RWPE1 (cell line): Measurements from ENCODE around the gene AMMECR1L.
"Not testable (repeated sequence)": the region's sequence is repeated elsewhere in the genome, so short reads cannot be mapped to it uniquely, and the experiment has no call there.

ENCODE experiments used
- CTCF ChIA-PET: fragments of 350-600 bp; sonication (Branson Sonifier 250); formaldehyde crosslinking; extraction: SDS; loops from one replicate; lab custom pipeline; 2021; lab: Yijun Ruan, JAX
- POLR2A ChIA-PET: fragments of 400-600 bp; formaldehyde crosslinking; extraction: SDS; loops from one replicate; lab custom pipeline; 2020; ENCODE audit warnings: antibody characterized with exemption; ENCODE audit not compliant: low non-redundant PET; lab: Yijun Ruan, JAX
- DNase-seq: peaks from one replicate; pipeline ENCODE4 v3.0.0; 2012; ENCODE audit warnings: low spot score
- H3K27ac ChIP-seq: fragments of 450-650 bp; 2 replicates; pipeline ENCODE4 v1.5.1; 2017
- TF ChIP-seq, protein P1 (sequence below): fragments of 450-650 bp; conservative IDR thresholded peaks from 2 replicates; pipeline ENCODE4 v1.5.1; 2017; ENCODE audit warnings: low read depth, mild to moderate bottlenecking

The AMMECR1L gene

GRCh38 chr2:127834951-127835350, 50.8 kb downstream of the AMMECR1L start:
- ChIA-PET POLR2A (no interaction called here), CTCF (no interaction called here)
- H3K27ac ChIP-seq: no peak overlapping the region
- DNase-seq: no peak
- TF ChIP-seq, protein P1, sequence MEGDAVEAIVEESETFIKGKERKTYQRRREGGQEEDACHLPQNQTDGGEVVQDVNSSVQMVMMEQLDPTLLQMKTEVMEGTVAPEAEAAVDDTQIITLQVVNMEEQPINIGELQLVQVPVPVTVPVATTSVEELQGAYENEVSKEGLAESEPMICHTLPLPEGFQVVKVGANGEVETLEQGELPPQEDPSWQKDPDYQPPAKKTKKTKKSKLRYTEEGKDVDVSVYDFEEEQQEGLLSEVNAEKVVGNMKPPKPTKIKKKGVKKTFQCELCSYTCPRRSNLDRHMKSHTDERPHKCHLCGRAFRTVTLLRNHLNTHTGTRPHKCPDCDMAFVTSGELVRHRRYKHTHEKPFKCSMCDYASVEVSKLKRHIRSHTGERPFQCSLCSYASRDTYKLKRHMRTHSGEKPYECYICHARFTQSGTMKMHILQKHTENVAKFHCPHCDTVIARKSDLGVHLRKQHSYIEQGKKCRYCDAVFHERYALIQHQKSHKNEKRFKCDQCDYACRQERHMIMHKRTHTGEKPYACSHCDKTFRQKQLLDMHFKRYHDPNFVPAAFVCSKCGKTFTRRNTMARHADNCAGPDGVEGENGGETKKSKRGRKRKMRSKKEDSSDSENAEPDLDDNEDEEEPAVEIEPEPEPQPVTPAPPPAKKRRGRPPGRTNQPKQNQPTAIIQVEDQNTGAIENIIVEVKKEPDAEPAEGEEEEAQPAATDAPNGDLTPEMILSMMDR: no peak

- ChIA-PET POLR2A (no interaction called here), CTCF (interaction anchor here (0.6 to 0.7 kb wide), 2 partner anchors 13 to 47 kb away, joined by 3 read pairs; no protein-coding TSS in a partner anchor)
- no peak for DNase-seq
- H3K27ac ChIP-seq: no peak overlapping the region
- TF ChIP-seq, protein P1: no peak
Observed at GRCh38 chr2:127829845-127830246, 55.9 kb downstream of the AMMECR1L start.

- CTCF ChIA-PET: interaction anchor here (0.6 kb wide), 1 partner anchor 22 kb away, joined by 3 read pairs; no protein-coding TSS in a partner anchor
- POLR2A ChIA-PET, H3K27ac ChIP-seq, DNase-seq: not testable (repeated sequence)
Observed at GRCh38 chr2:127826708-127827107, 59.0 kb downstream of the AMMECR1L start.

GRCh38 chr2:127826047-127826446, 59.7 kb downstream of the AMMECR1L start:
- no peak overlapping the region for H3K27ac ChIP-seq
- ChIA-PET CTCF (interaction anchor here (0.6 kb wide), 1 partner anchor 23 kb away, joined by 3 read pairs; no protein-coding TSS in a partner anchor), POLR2A (no interaction called here)
- no peak for DNase-seq
- TF ChIP-seq, protein P1: no peak

DNA sequence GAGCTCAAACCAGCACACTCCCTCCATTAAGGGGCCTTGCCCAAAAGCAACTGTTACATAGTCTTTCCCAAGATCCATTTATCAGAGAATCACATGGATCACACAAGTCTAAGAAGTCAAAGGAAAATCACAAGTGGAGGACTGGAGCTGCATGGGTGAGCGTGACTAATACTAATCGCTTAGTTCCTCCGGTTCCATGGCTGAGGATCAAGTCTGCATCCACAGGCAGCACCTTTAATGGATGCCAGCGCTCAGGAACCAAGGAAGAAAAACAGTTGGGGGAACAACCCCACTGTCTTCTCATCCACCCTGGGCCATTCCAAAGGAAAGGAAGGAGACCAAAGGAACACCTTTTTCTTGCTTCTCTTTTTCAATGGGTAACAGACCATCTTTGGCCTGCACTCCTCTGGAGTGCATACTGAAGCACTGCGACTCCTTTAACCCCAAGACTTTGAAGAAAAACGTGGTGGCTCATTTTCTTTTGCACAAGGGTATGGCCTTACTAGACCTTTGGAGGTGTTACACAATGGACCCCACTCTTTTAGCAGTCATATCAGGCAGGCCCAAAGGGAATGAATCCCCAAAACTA, 65.6 kb downstream of the AMMECR1L start:
- POLR2A ChIA-PET: no interaction called here
- TF ChIP-seq, protein P1: no peak
- CTCF ChIA-PET: no interaction called here
- DNase-seq: no peak
- no peak overlapping the region for H3K27ac ChIP-seq

- POLR2A ChIA-PET: no interaction called here
- CTCF ChIA-PET: no interaction called here
- no peak for DNase-seq
- TF ChIP-seq, protein P1: no peak
- no peak overlapping the region for H3K27ac ChIP-seq
Observed at GRCh38 chr2:127818794-127819425, 66.8 kb downstream of the AMMECR1L start.

GRCh38 chr2:127818241-127818640, 67.5 kb downstream of the AMMECR1L start:
- ChIA-PET POLR2A (no interaction called here), CTCF (no interaction called here)
- TF ChIP-seq, protein P1: no peak

More at GRCh38 chr2:127818241-127818640, 67.5 kb downstream of the AMMECR1L start:
- H3K27ac ChIP-seq: no peak overlapping the region
- DNase-seq: no peak
